ENCODE measurements around the gene DCAF4L1.

GRCh38 chr4:42018451-42018850, 36.9 kb downstream of the DCAF4L1 start:
- TF ChIP-seq CTCF (IDR thresholded peaks at IDR 0.05) (no peak), POLR2A (IDR thresholded peaks at IDR 0.05) (no peak)
